HG03103 (cell line): ENCODE results near the gene CYTH4.
"Not testable (repeated sequence)": the region's sequence is repeated elsewhere in the genome, so short reads cannot be mapped to it uniquely, and the experiment has no call there.

Experiments
- ATAC-seq: cut with Tn5 transposase; IDR thresholded peaks from one replicate; pipeline ENCODE4 v1.9.1; 2021; ENCODE audit warnings: low read depth; ENCODE audit not compliant: unreplicated experiment

Gene CYTH4, protein sequence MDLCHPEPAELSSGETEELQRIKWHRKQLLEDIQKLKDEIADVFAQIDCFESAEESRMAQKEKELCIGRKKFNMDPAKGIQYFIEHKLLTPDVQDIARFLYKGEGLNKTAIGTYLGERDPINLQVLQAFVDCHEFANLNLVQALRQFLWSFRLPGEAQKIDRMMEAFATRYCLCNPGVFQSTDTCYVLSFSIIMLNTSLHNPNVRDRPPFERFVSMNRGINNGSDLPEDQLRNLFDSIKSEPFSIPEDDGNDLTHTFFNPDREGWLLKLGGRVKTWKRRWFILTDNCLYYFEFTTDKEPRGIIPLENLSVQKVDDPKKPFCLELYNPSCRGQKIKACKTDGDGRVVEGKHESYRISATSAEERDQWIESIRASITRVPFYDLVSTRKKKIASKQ

GRCh38 chr22:37282385-37282677, at the start of gene CYTH4:
Gene CYTH4, plus strand, starts transcription at chr22:37282508. Its CDS starts 62 bp downstream, at chr22:37282570.
- no peak for ATAC-seq

- not testable (repeated sequence) for ATAC-seq
Measured at GRCh38 chr22:37233371-37233750, 48.9 kb upstream of the CYTH4 start.

DNA sequence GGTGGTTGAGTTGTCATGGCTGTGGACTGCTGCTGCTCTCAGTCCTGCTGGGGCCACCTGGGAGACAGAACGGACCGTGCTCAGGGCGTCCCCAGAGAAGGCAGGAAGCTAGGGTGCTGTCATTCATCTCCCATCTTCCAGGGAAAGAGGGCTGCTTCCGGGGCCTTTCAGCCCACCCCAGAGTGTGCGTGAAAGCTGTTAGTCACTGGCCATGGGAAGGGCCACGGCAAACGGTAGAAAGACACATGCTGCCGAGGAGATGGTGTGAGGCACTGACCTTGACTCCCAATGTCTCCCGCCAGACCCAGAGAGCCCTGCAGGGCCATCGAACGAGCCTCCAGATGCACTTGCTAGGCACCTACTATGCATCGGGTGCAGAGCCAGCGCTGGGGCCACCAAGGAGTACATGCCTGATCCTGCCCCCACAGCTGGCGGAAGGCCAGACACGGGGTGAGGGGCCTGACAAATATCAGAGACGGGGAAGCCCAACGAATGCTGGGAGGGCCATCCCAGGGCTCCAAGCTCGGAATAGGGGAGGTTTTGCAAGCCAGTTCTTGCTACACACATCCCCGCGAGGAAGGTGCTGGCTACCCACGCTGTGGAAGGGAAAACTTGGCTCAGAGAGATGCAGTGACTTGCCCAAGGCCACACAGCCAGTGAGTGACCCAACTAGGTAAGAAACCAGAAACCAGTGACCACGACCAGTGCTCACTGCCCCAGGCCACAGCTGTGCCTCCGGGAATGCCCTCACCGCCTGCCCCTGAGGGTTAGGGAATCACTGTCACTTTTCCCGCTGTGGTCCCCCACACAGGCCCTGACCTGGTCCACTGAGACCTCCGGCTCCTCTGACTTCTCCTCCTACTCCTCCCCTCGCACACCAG, 48.3 kb upstream of the CYTH4 start:
- ATAC-seq: no peak

- no peak for ATAC-seq
Measured at GRCh38 chr22:37234736-37235711, 47.3 kb upstream of the CYTH4 start.

GRCh38 chr22:37235897-37236607, 46.3 kb upstream of the CYTH4 start:
- no peak for ATAC-seq

DNA sequence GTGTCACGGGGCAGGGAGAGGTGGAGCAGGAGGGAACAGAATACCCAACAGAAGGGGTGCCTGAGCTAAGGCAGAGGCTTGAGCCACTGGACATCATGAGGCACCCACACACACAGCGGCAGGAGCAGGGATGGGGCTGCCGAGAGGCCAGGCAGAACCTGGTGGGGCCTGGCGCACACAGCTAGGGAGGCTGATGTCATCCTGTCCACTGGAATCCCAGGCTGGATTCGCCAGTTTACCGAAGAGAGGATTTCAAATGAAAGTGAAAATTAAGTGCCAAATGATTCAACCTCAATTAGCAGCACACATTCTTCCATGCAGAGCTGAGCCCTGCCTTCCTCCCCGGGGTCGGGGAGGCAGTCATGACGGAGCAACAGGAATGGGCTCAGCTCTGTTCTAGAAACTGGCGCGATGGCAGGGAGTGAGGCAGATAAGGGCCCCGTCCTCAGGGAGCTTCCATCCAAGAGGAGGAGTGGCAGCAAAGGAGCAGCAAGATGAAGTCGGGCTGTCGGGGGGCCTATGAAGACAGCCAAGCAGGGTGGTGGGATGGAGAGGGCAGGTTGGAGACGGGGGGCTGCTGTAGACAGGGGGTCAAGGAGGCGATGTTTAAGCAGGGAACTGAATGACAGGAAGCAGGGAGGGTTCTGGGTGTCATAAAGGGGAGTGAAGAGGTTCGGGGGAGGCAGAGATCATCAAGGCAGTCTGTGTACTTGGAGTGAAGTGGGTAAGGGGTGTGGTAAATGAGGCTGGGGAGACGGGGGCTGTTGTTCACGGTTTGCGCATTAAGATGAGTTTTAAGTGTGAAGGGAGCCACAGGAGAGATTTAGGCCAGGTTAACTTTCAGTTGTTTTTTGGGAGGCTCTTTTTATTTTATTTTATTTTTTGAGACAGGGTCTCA, 44.7 kb upstream of the CYTH4 start:
- ATAC-seq: no peak

DNA sequence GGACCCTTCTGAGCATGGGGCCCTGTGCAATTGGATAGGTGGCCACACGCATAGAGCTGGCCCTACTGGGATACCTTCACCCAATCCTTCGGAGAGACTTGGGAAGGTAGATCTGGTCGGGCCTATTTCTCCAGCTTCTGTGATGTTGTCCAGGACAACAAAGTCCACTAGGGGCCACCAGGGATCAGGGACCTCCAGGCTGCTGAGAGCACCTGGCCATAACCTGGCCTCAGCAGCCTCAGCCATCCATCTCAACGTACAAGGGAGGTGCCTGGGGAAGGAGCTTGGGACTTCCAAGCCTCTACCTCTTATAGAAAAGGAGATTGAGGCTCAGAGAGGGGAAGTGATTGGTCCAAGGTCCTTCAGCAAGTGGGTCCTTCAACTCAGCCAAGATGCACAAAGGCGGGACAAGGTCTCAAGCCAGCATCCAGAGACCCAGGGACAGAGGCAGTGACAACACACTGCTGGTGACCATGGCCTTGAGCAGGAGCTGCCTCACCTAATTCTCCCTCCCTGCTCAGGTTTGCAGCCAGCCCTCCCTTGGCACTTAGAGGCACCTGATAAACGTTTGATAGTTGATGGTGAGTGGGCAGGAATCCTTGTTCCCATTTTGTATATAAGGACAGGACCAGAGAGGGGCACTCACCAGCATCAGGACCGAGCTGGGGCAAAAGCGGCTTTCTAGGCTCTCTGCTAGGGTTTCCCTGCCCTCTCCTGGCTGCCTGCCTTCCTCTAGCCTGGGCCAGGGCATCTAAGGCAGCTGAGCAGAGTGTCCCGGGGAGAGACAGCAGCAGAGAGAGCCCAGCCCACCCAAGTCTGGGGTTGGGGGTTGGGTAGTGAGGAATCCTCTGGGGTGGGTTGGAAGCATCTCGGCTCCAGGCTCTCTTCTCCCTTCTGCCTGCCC, 42.7 kb upstream of the CYTH4 start:
- ATAC-seq: no peak

GRCh38 chr22:37240240-37240940, 41.9 kb upstream of the CYTH4 start:
- ATAC-seq: no peak

DNA sequence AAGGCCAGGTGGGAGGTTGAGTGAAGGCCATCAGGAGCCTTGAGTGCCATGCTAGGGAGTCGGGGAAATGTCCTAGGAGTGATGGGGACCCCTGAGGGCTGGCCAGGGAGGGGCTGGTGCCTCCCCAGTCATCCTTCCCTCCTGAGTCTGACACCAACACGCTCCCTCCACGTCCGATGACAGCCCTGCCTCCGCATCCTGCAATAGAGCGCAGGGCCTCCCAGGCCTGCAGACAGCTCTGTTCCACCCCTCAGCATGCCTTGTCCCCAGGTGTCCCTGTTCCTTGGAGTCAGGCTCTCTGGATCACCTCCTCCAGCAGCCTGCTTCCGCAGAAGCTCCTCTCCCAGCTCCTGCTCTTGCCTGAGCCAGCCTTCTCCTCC, 41.4 kb upstream of the CYTH4 start:
- ATAC-seq: no peak

DNA sequence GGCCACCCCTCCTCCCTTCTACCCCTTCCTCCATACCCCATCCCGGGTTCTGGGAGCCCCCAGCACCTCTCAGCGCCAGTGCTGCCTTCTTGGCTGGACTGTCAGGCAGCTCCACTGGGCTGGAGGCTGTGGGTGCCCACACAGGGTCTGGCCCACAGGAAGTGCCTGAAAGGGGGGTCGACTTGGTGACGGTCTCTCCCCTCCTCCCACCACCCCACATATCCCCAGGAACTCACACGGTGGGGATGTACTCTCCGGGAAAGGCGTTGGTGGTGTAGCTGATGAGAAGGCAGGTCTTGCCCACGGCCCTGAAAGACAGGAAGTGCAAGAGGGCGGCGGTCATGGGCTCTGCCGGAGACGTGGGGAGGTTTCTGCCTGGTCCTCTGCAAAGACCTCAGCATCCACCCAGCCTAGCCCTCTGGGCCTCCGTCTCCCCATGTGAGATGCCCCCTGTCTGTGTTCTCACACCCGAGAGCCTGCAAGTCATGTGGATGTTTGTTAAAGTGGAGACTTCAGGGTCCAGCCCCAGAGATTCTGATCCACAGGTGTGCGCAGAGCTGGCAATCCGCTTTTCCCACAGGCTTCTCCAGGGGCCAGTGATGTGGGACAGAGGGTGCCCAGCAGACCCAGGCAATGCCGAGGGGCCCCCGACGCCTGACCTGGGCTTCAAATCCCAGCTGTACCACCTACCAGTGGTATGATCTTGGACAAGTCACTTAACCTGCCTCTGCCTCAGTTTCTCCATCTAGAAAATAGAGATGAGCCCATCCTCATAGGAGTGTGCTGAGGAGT, 40.8 kb upstream of the CYTH4 start:
- no peak for ATAC-seq

DNA sequence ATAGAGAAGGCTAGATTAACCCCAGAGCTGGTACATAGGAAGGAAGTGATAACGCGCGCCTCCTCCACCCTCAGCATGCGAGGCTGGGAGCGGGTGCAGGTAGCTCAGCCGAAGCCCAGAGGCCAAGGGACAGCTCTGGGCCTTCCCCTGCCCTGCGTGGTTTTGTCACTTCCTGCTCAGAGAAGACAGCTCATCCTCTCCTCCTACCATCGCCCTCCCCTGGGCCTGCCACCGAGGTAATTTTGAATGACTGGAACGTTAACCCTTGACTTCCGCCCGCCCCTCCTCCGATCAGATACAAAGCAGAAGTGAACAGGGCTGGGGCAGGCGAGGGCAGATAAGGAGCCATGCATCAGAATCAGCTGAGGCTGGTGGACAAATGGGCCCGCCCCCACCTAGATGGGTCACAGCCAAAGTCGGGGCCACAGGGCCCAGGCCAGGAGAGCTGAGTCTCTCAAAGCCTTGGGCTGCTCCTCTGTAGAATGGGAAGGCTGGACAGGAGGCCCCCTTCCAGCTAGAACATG, 39.9 kb upstream of the CYTH4 start:
- peak; percentile 40 for ATAC-seq

DNA sequence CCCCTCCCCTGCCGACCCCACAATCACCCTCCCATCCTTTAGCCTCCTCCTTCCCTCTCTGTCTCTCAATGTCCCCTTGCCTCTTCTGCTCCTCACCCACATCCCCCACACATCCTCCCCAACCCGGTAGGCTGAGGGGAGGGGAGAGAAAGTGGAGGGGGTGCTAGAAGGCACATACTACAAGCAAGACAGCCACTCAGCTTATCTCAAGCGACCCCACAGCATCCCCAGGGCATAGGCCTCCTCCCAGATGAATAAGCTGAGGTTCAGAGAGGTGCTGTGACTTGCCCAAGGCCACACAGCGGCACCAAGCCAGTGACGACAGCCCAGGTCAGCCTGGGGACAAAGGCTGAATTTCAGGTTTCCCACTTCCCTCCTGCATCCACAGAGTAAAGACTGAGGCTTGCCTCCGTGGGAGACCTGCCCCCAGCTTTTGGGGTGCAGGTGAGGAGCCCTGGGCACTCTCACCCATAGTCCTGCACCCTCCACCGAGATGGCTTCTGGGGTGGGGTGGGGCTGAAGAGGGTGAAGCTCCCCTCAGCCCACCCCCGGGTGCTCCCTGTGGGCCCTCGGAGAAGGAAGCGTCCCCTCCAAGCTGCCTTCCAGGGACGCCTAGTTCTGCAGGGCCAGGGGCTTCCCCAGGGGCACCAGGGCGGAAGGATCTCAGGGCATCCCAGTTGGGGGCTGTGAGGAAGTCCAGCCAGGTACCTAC, 38.8 kb upstream of the CYTH4 start:
- no peak for ATAC-seq

- ATAC-seq: no peak
Measured at GRCh38 chr22:37244114-37244921, 38.0 kb upstream of the CYTH4 start, which contains the start of gene RAC2. Gene RAC2, minus strand, starts transcription at chr22:37244269. Its CDS starts 121 bp downstream, at chr22:37244148.

- ATAC-seq: no peak
Measured at GRCh38 chr22:37244922-37245722, 37.2 kb upstream of the CYTH4 start.
